NCI-H1930 (cell line): ENCODE measurements around the gene FOSL2.

ENCODE experiments used
- DNase-seq, 2 experiments: peaks; one replicate each; lab custom pipeline; 2025; lab: John Stamatoyannopoulos, UW

FOSL2 gene

GRCh38 chr2:28449488-28450395 lies 57.1 kb downstream of the FOSL2 start:
- DNase-seq: no peak

- DNase-seq: no peak
Measured at GRCh38 chr2:28450901-28451565, 58.4 kb downstream of the FOSL2 start.

- no peak for DNase-seq
Measured at GRCh38 chr2:28451793-28452533, 59.3 kb downstream of the FOSL2 start.

GRCh38 chr2:28452534-28453081 lies 60.0 kb downstream of the FOSL2 start:
- peak in 1 of 2 experiments; percentile 24 for DNase-seq

GRCh38 chr2:28453396-28453795 lies 60.7 kb downstream of the FOSL2 start:
- DNase-seq: no peak

- DNase-seq: no peak
Measured at GRCh38 chr2:28454016-28454930, 61.6 kb downstream of the FOSL2 start.

- no peak for DNase-seq
Measured at GRCh38 chr2:28457237-28457636, 64.6 kb downstream of the FOSL2 start.

GRCh38 chr2:28461056-28461455 lies 68.4 kb downstream of the FOSL2 start:
- DNase-seq: no peak

- DNase-seq: no peak
Measured at GRCh38 chr2:28462122-28462521, 69.5 kb downstream of the FOSL2 start.

GRCh38 chr2:28463211-28463816 lies 70.7 kb downstream of the FOSL2 start:
- DNase-seq: no peak

GRCh38 chr2:28463893-28464292 lies 71.2 kb downstream of the FOSL2 start:
- no peak for DNase-seq

- DNase-seq: no peak
Measured at GRCh38 chr2:28465148-28465885, 72.7 kb downstream of the FOSL2 start.
